B cell (primary cell): ENCODE measurements around the gene ICA1. TPM values are rescaled to one million over a fixed set of nuclear protein-coding genes. Genes with fewer than 3 reads are reported as not detected.

ENCODE experiments used
- ATAC-seq: fragments of 200-7000 bp; cut with Tn5 transposase; one replicate; pipeline ENCODE4 v1.10.0; 2021; ENCODE audit warnings: low read depth, mild to moderate bottlenecking, moderate number of reproducible peaks, moderate library complexity
- CTCF ChIA-PET: fragments of 350-600 bp; sonication (Branson Sonifier 250); formaldehyde crosslinking; loops from one replicate; lab custom pipeline; 2021; ENCODE audit warnings: antibody characterized with exemption, inconsistent platforms; lab: Charles Lee
- POLR2A ChIA-PET: fragments of 350-600 bp; sonication (Branson Sonifier 250); formaldehyde crosslinking; loops from one replicate; lab custom pipeline; 2021; ENCODE audit warnings: antibody characterized with exemption; lab: Charles Lee
- DNase-seq: peaks from one replicate; pipeline ENCODE4 v3.0.0; 2013
- H2AFZ ChIP-seq: 2 replicates; pipeline ENCODE4 v1.6.1; 2012; ENCODE audit warnings: mild to moderate bottlenecking, low read depth, low read length; ENCODE audit not compliant: insufficient read depth, poor library complexity, severe bottlenecking
- H3K27ac ChIP-seq, 2 donors: 1 replicate in 1 of 2; 2 replicates in 1 of 2; pipeline ENCODE4 v1.5.1; 2012 to 2013; ENCODE audit warnings: low read length in 2 of 2, mild to moderate bottlenecking in 2 of 2, moderate library complexity in 1 of 2
- H3K27me3 ChIP-seq, 4 experiments: fragments of 200-600 bp in 1 of 4; sonication (generic) in 1 of 4; replicated peaks in 1 of 4; 1 replicate in 2 of 4; 2 replicates in 2 of 4; pipeline versions ENCODE4 v1.6.1 to v1.7.0; 2013 to 2016; ENCODE audit warnings: low read length in 3 of 4, mild to moderate bottlenecking in 2 of 4, mixed read lengths in 1 of 4, moderate library complexity in 1 of 4; ENCODE audit not compliant: insufficient read depth in 4 of 4, control insufficient read depth in 3 of 4; ENCODE audit errors: control extremely low read depth in 1 of 4
- H3K36me3 ChIP-seq, 2 experiments: replicated peaks in 1 of 2; 1 replicate in 1 of 2; 2 replicates in 1 of 2; pipeline versions ENCODE4 v1.6.1 to v1.7.1; 2013; ENCODE audit warnings: low read length in 1 of 2; ENCODE audit not compliant: insufficient read depth in 2 of 2, control insufficient read depth in 1 of 2; ENCODE audit errors: control extremely low read depth in 1 of 2, extremely low read depth in 1 of 2
- H3K4me1 ChIP-seq, 2 donors: fragments of 200-600 bp in 1 of 2; sonication (generic) in 1 of 2; 1 replicate in 1 of 2; 2 replicates in 1 of 2; pipeline versions ENCODE4 v1.5.1 to v1.6.1; 2013 to 2017; ENCODE audit warnings: low read length in 2 of 2; ENCODE audit not compliant: control insufficient read depth in 2 of 2, insufficient read depth in 2 of 2
- H3K4me2 ChIP-seq: replicated peaks from 2 replicates; pipeline ENCODE3; 2012; ENCODE audit warnings: mild to moderate bottlenecking, low read depth, low read length; ENCODE audit not compliant: poor library complexity, severe bottlenecking
- H3K4me3 ChIP-seq, 5 experiments: fragments of 200-600 bp in 1 of 5; sonication (generic) in 1 of 5; 1 replicate in 3 of 5; 2 replicates in 2 of 5; pipeline versions ENCODE4 v1.5.1 to v1.7.0; 2011 to 2016; ENCODE audit warnings: low read length in 4 of 5, mild to moderate bottlenecking in 4 of 5, low read depth in 2 of 5, control low read depth in 1 of 5, moderate library complexity in 1 of 5; ENCODE audit not compliant: insufficient read depth in 1 of 5; ENCODE audit errors: control extremely low read depth in 1 of 5, extremely low read depth in 1 of 5
- H3K79me2 ChIP-seq: fragments of 200-600 bp; sonication (generic); one replicate; pipeline ENCODE4 v1.6.0; 2016; ENCODE audit warnings: low read length; ENCODE audit not compliant: control insufficient read depth, insufficient read depth
- H3K9ac ChIP-seq: fragments of 200-600 bp; sonication (generic); 2 replicates; pipeline ENCODE4 v1.6.1; 2017; ENCODE audit warnings: mild to moderate bottlenecking, low read length, moderate library complexity
- H3K9me3 ChIP-seq, 3 donors: one replicate each; pipeline versions ENCODE4 v1.6.1 to v1.7.1; 2013; ENCODE audit warnings: low read length in 2 of 3; ENCODE audit not compliant: control insufficient read depth in 2 of 3, insufficient read depth in 1 of 3; ENCODE audit errors: control extremely low read depth in 1 of 3
- H4K20me1 ChIP-seq: 2 replicates; pipeline ENCODE4 v1.6.0; 2012; ENCODE audit warnings: mild to moderate bottlenecking, low read length; ENCODE audit not compliant: insufficient read depth, control insufficient read depth, poor library complexity, severe bottlenecking
- H3K27ac Mint-ChIP-seq: one replicate; pipeline ENCODE4 v1.8.0; 2021; ENCODE audit warnings: mixed read lengths
- H3K27me3 Mint-ChIP-seq: one replicate; pipeline ENCODE4 v1.8.0; 2021; ENCODE audit warnings: mixed read lengths
- H3K4me1 Mint-ChIP-seq: one replicate; pipeline ENCODE4 v1.8.0; 2021; ENCODE audit warnings: mixed read lengths
- H3K4me3 Mint-ChIP-seq: one replicate; pipeline ENCODE4 v1.8.0; 2021; ENCODE audit warnings: mixed read lengths
- H3K9me3 Mint-ChIP-seq: one replicate; pipeline ENCODE4 v1.8.0; 2022; ENCODE audit warnings: mixed read lengths; ENCODE audit not compliant: insufficient read depth
- CTCF ChIP-seq: fragments of 200-600 bp; IDR thresholded peaks from one replicate; pipeline ENCODE4 v1.8.0; 2022; ENCODE audit warnings: antibody characterized with exemption, mild to moderate bottlenecking
- EZH2 ChIP-seq: IDR thresholded peaks from 2 replicates; pipeline ENCODE4 v1.6.1; 2012; ENCODE audit warnings: borderline replicate concordance, low read depth, mild to moderate bottlenecking, moderate library complexity, low read length; ENCODE audit not compliant: insufficient read depth, poor library complexity, severe bottlenecking
- WGBS: methylation state at CpG from one replicate; pipeline ENCODE4 v1.1.5; 2013; ENCODE audit warnings: missing lambda C conversion rate; ENCODE audit not compliant: insufficient coverage; 5-methylcytosine and 5-hydroxymethylcytosine counted together
- intact Hi-C: fragments of 100-400 bp; cut with micrococcal nuclease; formaldehyde crosslinking; loops from one replicate; pipeline ENCODE4 v1.10.0; 2022
- polyA plus RNA-seq: library from polyadenylated mRNA; depleted of rRNA; stranded (reverse); fragments of >200 nt; gene quantifications from 2 replicates; pipeline ENCODE4 v1.2.3, GENCODE V29; 2012
- total RNA-seq, 2 donors: library from RNA; stranded (reverse); fragments of 120-200 nt in 1 of 2; gene quantifications; 1 replicate in 1 of 2; 2 replicates in 1 of 2; pipeline versions ENCODE4 v1.2.3 to v1.2.4, GENCODE V29; 2013 to 2022

ICA1 gene
- total and polyA plus RNA-seq, 2 donors (not counting 1 experiment from before 2014, with no cell fraction given): 0.03 TPM; not detected in 1

DNA sequence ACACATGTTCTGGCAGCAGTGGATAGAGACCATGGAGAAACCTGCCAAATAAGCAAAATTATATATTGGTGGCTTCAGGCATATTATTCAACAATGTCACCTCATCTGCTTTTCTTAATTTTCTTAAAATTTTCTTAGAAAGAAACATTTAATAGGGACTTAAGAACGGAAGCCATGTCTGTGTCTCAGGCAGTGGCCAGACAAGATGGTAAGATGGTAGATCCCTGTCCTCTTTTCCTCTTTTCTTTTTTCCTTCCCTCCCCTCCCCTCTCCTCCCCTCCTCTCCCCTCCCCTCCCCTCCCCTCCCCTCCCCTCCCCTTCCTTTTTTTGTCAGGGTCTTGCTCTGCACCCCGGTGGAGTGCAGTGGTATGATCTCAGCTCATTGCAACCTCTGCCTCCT, 24.2 kb upstream of the ICA1 start:
- Histone ChIP-seq H3K9ac (no peak overlapping the region), H3K4me2 (no peak overlapping the region), H3K36me3 (no peaks in the 10 kb centered on the region), H3K9me3 (no peaks in the 10 kb centered on the region), H4K20me1 (no peaks in the 10 kb centered on the region), H2AFZ (no peak overlapping the region), H3K27me3 (peaks cover 0 to 3% (median 0%) of the 10 kb centered on the region in 4 experiments), H3K4me1 (no peaks in the 10 kb centered on the region), H3K4me3 (no peak overlapping the region), H3K27ac (no peak overlapping the region), H3K79me2 (no peaks in the 10 kb centered on the region)
- WGBS: no CpG with 5 or more reads among the region's 2 CpGs
- Mint-ChIP-seq H3K27me3 (peaks cover 10% of the 10 kb centered on the region), H3K4me3 (no peak overlapping the region), H3K27ac (no peak overlapping the region), H3K4me1 (no peaks in the 10 kb centered on the region), H3K9me3 (no peaks in the 10 kb centered on the region)
- intact Hi-C loops: no loop called here
- ATAC-seq: no peak
- TF ChIP-seq CTCF (no peak), EZH2 (no peak)
- CTCF ChIA-PET: interaction anchor here (1.8 kb wide), 1 partner anchor 10 kb away, joined by 6 read pairs; no protein-coding TSS in a partner anchor
- DNase-seq: no peak
- POLR2A ChIA-PET: no interaction called here

DNA sequence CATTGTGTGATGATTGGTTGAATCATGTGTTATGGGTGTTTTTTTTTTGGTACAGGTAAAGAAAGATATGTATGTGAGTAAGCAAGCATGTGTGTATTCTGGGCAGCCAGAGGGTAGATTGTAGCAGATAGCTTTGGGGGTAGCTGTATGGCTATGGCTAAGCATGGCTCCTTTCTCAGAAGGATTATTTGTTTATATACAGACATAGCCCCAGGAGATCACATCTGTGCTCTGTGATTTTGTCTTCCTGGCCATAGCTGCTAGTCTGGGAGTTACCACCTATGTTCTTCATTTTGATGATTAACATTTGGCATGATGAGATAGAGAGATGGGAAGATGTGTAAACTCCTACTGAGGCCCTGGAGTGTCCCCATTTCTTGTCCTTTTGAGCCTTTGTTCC, 23.2 kb upstream of the ICA1 start:
- DNase-seq (no peak), ATAC-seq (no peak)
- ChIA-PET CTCF (no interaction called here), POLR2A (no interaction called here)
- intact Hi-C loops: no loop called here
- no peaks in the 10 kb centered on the region for H3K79me2 ChIP-seq
- H3K9me3 Mint-ChIP-seq: no peaks in the 10 kb centered on the region
- H3K4me2 ChIP-seq: no peak overlapping the region
- H2AFZ ChIP-seq: no peak overlapping the region
- no peaks in the 10 kb centered on the region for H4K20me1 ChIP-seq
- H3K9ac ChIP-seq: no peak overlapping the region
- H3K27ac Mint-ChIP-seq: no peak overlapping the region
- H3K9me3 ChIP-seq: no peaks in the 10 kb centered on the region
- H3K27me3 Mint-ChIP-seq: peaks cover 12% of the 10 kb centered on the region
- H3K4me3 ChIP-seq: no peak overlapping the region
- H3K4me1 ChIP-seq: no peaks in the 10 kb centered on the region
- no peaks in the 10 kb centered on the region for H3K4me1 Mint-ChIP-seq
- H3K4me3 Mint-ChIP-seq: no peak overlapping the region
- peaks cover 0 to 3% (median 0%) of the 10 kb centered on the region in 4 experiments for H3K27me3 ChIP-seq
- H3K36me3 ChIP-seq: no peaks in the 10 kb centered on the region
- no peak overlapping the region for H3K27ac ChIP-seq
- TF ChIP-seq EZH2: no peak
- TF ChIP-seq CTCF: no peak
